MCF 10A (cell line): ENCODE data around the gene AP3M1. TPM values are rescaled to one million over a fixed set of nuclear protein-coding genes. Genes with fewer than 3 reads are reported as not detected.

Source experiments
- Bru-seq: library from RNA; stranded (reverse); fragments of 400-500 nt; gene quantifications from one replicate; lab custom pipeline; 2021; lab: Mats Ljungman, UMichigan
- BruChase-seq, 2 experiments: library from RNA; stranded (reverse); fragments of 400-500 nt; gene quantifications; one replicate each; lab custom pipeline; 2021; lab: Mats Ljungman, UMichigan
- BruUV-seq: library from RNA; stranded (reverse); fragments of 400-500 nt; replicated peaks from 2 replicates; lab custom pipeline; 2021; lab: Mats Ljungman, UMichigan
- CTCF ChIA-PET: fragments of 300-600 bp; sonication (Branson Sonifier 250); formaldehyde crosslinking; extraction: SDS; loops from one replicate; lab custom pipeline; 2021; ENCODE audit warnings: antibody characterized with exemption, inconsistent platforms; lab: Yijun Ruan, JAX
- POLR2A ChIA-PET: fragments of 300-600, 350-650 bp; sonication (Branson Sonifier 250); formaldehyde crosslinking; extraction: SDS; loops from one replicate; lab custom pipeline; 2020; ENCODE audit warnings: antibody characterized with exemption, inconsistent platforms; lab: Yijun Ruan, JAX
- DNase-seq: peaks from one replicate; pipeline ENCODE4 v3.0.0-alpha.2; 2018; ENCODE audit not compliant: unreplicated experiment
- H3K27ac Mint-ChIP-seq: one replicate; pipeline ENCODE4 v1.8.0; 2022; ENCODE audit warnings: mild to moderate bottlenecking, low read depth, mixed read lengths; ENCODE audit not compliant: unreplicated experiment
- H3K27me3 Mint-ChIP-seq: one replicate; pipeline ENCODE4 v1.8.0; 2022; ENCODE audit warnings: mixed read lengths; ENCODE audit not compliant: insufficient read depth, unreplicated experiment
- H3K36me3 Mint-ChIP-seq: one replicate; pipeline ENCODE4 v1.8.0; 2022; ENCODE audit warnings: mild to moderate bottlenecking, moderate library complexity, mixed read lengths; ENCODE audit not compliant: insufficient read depth, unreplicated experiment
- H3K4me1 Mint-ChIP-seq: one replicate; pipeline ENCODE4 v1.8.0; 2022; ENCODE audit warnings: mixed read lengths; ENCODE audit not compliant: insufficient read depth, unreplicated experiment
- H3K4me3 Mint-ChIP-seq: one replicate; pipeline ENCODE4 v1.8.0; 2022; ENCODE audit warnings: mild to moderate bottlenecking, moderate library complexity, mixed read lengths; ENCODE audit not compliant: unreplicated experiment
- H3K9me3 Mint-ChIP-seq: one replicate; pipeline ENCODE4 v1.8.0; 2022; ENCODE audit warnings: mixed read lengths; ENCODE audit not compliant: unreplicated experiment
- CTCF ChIP-seq: fragments of 200-600 bp; IDR thresholded peaks from one replicate; pipeline ENCODE4 v1.8.0; 2022; ENCODE audit warnings: antibody characterized with exemption, mild to moderate bottlenecking; ENCODE audit not compliant: unreplicated experiment
- intact Hi-C: fragments of 100-400 bp; cut with micrococcal nuclease; formaldehyde crosslinking; loops from 2 replicates; pipeline ENCODE4 v1.14.1; 2022
- long read RNA-seq: library from polyadenylated mRNA; stranded (forward); transcript quantifications from one replicate; pipeline ENCODE4 v2.0.0, GENCODE V29; 2022
- total RNA-seq: library from RNA; stranded (reverse); gene quantifications from 2 replicates; pipeline ENCODE4 v1.2.3, GENCODE V29; 2022

Gene AP3M1
- total RNA-seq: 31.2 and 35.0 TPM in 2 replicates
- percentile 84 among the genes with signal in this experiment for Bru-seq, nascent RNA
- BruChase-seq, experiment 1, labeled RNA remaining after a 6-hour chase: percentile 93 among the genes with signal in this experiment
- BruChase-seq, experiment 2, labeled RNA remaining after a 2-hour chase: percentile 89 among the genes with signal in this experiment
- long read RNA-seq, full-length matches to known transcripts: 84 of 118 reads
- long read RNA-seq, partial matches to known transcripts: 2 of 118 reads
- long read RNA-seq, other reads (novel, unspliced or antisense): 32 of 118 reads

GRCh38 chr10:74150204-74150989, at the start of gene AP3M1:
Gene AP3M1, minus strand, starts transcription at chr10:74150828. Its CDS starts 12,449 bp downstream, at chr10:74138379.
- H3K9me3 Mint-ChIP-seq: no peaks in the 10 kb centered on the region
- intact Hi-C loops: no loop called here
- ChIA-PET POLR2A (interaction anchor here (0.6 to 3.8 kb wide), 43 partner anchors 11 to 1181 kb away, joined by 3 to 70 read pairs (median 4); partner anchors contain the start of genes KAT6B, VCL and VDAC2), CTCF (interaction anchor here (0.6 to 3.0 kb wide), 9 partner anchors 12 to 103 kb away, joined by 3 to 14 read pairs (median 4); no protein-coding TSS in a partner anchor)
- no peaks in the 10 kb centered on the region for H3K27me3 Mint-ChIP-seq
- H3K4me3 Mint-ChIP-seq: no peak within 1 kb of the TSS
- DNase-seq: no peak
- BruUV-seq: no TSS peak
- TF ChIP-seq CTCF: no peak
- peaks cover 14% of the 10 kb centered on the region for H3K36me3 Mint-ChIP-seq
- peaks cover 37% of the 10 kb centered on the region for H3K4me1 Mint-ChIP-seq
- H3K27ac Mint-ChIP-seq: no peak within 1 kb of the TSS

GRCh38 chr10:74199315-74199714, 48.7 kb upstream of the AP3M1 start:
- no peak for TF ChIP-seq CTCF
- H3K27ac Mint-ChIP-seq: no peak overlapping the region
- H3K27me3 Mint-ChIP-seq: no peaks in the 10 kb centered on the region
- intact Hi-C loops: no loop called here
- no TSS peak for BruUV-seq
- ChIA-PET CTCF (interaction anchor here (1.0 to 3.0 kb wide), 2 partner anchors 14 to 37 kb away, joined by 3 to 14 read pairs; no protein-coding TSS in a partner anchor), POLR2A (interaction anchor here (0.5 to 0.9 kb wide), 2 partner anchors 9 to 436 kb away, joined by 4 read pairs; no protein-coding TSS in a partner anchor)
- H3K4me3 Mint-ChIP-seq: no peak overlapping the region
- H3K9me3 Mint-ChIP-seq: no peaks in the 10 kb centered on the region
- peaks cover 21% of the 10 kb centered on the region for H3K36me3 Mint-ChIP-seq
- H3K4me1 Mint-ChIP-seq: peaks cover 11% of the 10 kb centered on the region
- no peak for DNase-seq

- TF ChIP-seq CTCF: no peak
- ChIA-PET POLR2A (interaction anchor here (0.5 to 8.2 kb wide), 6 partner anchors 8 to 44 kb away, joined by 3 to 146 read pairs (median 5); partner anchors contain the start of genes ADK and AP3M1), CTCF (interaction anchor here (0.6 to 1.9 kb wide), 2 partner anchors 40 to 45 kb away, joined by 4 read pairs; partner anchors contain the start of gene AP3M1)
- H3K36me3 Mint-ChIP-seq: no peaks in the 10 kb centered on the region
- no peaks in the 10 kb centered on the region for H3K9me3 Mint-ChIP-seq
- intact Hi-C loops: no loop called here
- BruUV-seq: no TSS peak
- DNase-seq: no peak
- H3K27ac Mint-ChIP-seq: peak overlapping the region; percentile 91
- no peaks in the 10 kb centered on the region for H3K27me3 Mint-ChIP-seq
- peak overlapping the region; percentile 10 for H3K4me3 Mint-ChIP-seq
- H3K4me1 Mint-ChIP-seq: peaks cover 27% of the 10 kb centered on the region
Observed at GRCh38 chr10:74194999-74195398, 44.4 kb upstream of the AP3M1 start.
